Measurements from ENCODE around the gene PEX6. TPM values are rescaled to one million over a fixed set of nuclear protein-coding genes. Genes with fewer than 3 reads are reported as not detected.
A peak's percentile ranks its signal among the peaks of the same experiment; 100 is the strongest.

PEX6 gene
- total RNA-seq, 1 experiment from 2014 or later = 25.9 TPM

DNA sequence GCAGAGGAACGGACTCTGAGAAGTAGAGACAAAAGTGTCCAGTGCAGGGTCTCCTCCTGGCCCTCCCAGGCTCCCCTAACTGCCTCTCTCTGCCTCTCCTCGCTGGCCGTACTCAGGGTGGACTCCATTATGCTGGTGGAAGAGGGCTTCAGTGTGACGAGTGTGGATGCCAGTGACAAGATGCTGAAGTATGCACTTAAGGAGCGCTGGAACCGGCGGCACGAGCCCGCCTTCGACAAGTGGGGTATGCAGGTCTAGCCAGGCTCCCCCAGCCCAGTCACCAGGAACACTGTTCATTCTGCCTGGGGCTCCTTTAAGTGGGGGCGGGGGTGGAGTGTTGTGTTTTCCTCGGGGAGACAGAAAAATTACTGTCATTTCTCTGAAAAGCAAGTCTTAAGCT, 16.9 kb downstream of the PEX6 start:
- CTCF ChIA-PET = no interaction called here
- Histone ChIP-seq H3K9me2 (ENCODE audit: insufficient read depth) (no peaks in the 10 kb centered on the region), H3K36me3 (ENCODE audit: low read depth) (no peaks in the 10 kb centered on the region; the same call in 1 of the 2 replicates), H3K4me2 (no peak overlapping the region), H3K4me1 (replicated peaks; ENCODE audit: insufficient read depth) (peaks cover 11% of the 10 kb centered on the region), H3K9me3 (ENCODE audit: insufficient read depth, low read depth) (no peaks in the 10 kb centered on the region), H4K20me1 (ENCODE audit: insufficient read depth) (no peaks in the 10 kb centered on the region), H3K27me3 (ENCODE audit: insufficient read depth, low read depth) (no peaks in the 10 kb centered on the region), H3K27ac (no peak overlapping the region), H3K4me3 (no peak overlapping the region), H3F3A (ENCODE audit: insufficient read depth, low read depth) (peaks cover 9% of the 10 kb centered on the region; the same call in 1 of the 2 replicates), H2AFZ (no peak overlapping the region), H3K79me2 (ENCODE audit: low read depth) (no peaks in the 10 kb centered on the region)
- POLR2A ChIA-PET (ENCODE audit: unreplicated experiment) = no interaction called here
- BruUV-seq (replicated peaks) = no TSS peak
- TF ChIP-seq EZH2 (IDR thresholded peaks at IDR 0.05; ENCODE audit: low read depth) = no peak
- TF ChIP-seq, protein P1, sequence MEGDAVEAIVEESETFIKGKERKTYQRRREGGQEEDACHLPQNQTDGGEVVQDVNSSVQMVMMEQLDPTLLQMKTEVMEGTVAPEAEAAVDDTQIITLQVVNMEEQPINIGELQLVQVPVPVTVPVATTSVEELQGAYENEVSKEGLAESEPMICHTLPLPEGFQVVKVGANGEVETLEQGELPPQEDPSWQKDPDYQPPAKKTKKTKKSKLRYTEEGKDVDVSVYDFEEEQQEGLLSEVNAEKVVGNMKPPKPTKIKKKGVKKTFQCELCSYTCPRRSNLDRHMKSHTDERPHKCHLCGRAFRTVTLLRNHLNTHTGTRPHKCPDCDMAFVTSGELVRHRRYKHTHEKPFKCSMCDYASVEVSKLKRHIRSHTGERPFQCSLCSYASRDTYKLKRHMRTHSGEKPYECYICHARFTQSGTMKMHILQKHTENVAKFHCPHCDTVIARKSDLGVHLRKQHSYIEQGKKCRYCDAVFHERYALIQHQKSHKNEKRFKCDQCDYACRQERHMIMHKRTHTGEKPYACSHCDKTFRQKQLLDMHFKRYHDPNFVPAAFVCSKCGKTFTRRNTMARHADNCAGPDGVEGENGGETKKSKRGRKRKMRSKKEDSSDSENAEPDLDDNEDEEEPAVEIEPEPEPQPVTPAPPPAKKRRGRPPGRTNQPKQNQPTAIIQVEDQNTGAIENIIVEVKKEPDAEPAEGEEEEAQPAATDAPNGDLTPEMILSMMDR (conservative IDR thresholded peaks at IDR 0.05) = no peak
- intact Hi-C loops (cut with micrococcal nuclease; ENCODE audit: unreplicated experiment) = no loop called here
- DNase-seq = no peak

DNA sequence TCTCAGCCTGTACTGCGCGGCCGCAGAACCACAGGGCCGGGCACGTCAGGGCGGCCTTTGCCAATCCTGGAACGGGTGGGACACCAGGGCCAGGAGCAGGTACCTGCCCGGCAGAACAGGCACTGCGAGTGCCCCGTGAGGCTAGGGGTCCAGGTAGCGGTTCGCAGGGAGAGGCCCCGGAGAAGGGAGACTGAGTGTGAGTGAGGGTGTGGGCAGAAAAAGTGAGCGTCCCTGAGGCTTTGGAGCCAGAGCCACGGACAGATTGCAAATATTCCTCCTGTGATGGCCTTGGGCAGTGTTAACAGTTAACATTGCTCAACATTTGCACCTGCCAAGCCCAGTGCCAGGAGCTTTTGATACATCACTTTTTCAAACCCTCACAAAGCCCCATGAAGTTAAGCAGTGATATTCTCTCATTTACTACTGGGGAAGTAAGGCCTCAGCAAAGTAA, 17.9 kb downstream of the PEX6 start:
- intact Hi-C loops (cut with micrococcal nuclease; ENCODE audit: unreplicated experiment) = no loop called here
- no peak overlapping the region for H3K27ac ChIP-seq
- H2AFZ ChIP-seq = peak overlapping the region; percentile 84
- BruUV-seq (replicated peaks) = no TSS peak
- POLR2A ChIA-PET (ENCODE audit: unreplicated experiment) = no interaction called here
- H3K4me3 ChIP-seq = peak overlapping the region; percentile 58
- TF ChIP-seq EZH2 (IDR thresholded peaks at IDR 0.05; ENCODE audit: low read depth) = no peak
- TF ChIP-seq, protein P1 (conservative IDR thresholded peaks at IDR 0.05) = no peak
- no peaks in the 10 kb centered on the region for H3K9me3 ChIP-seq (ENCODE audit: insufficient read depth, low read depth)
- no peaks in the 10 kb centered on the region for H3K27me3 ChIP-seq (ENCODE audit: insufficient read depth, low read depth)
- DNase-seq = peak in 1 of 2 experiments; percentile 43
- no peaks in the 10 kb centered on the region for H3K9me2 ChIP-seq (ENCODE audit: insufficient read depth)
- CTCF ChIA-PET = no interaction called here
- peak overlapping the region; percentile 86 for H3K4me2 ChIP-seq
- H4K20me1 ChIP-seq (ENCODE audit: insufficient read depth) = no peaks in the 10 kb centered on the region
- H3K79me2 ChIP-seq (ENCODE audit: low read depth) = no peaks in the 10 kb centered on the region
- H3K4me1 ChIP-seq (replicated peaks; ENCODE audit: insufficient read depth) = peaks cover 11% of the 10 kb centered on the region
- no peaks in the 10 kb centered on the region; the same call in 1 of the 2 replicates for H3K36me3 ChIP-seq (ENCODE audit: low read depth)
- H3F3A ChIP-seq (ENCODE audit: insufficient read depth, low read depth) = peaks cover 9% of the 10 kb centered on the region; the same call in 1 of the 2 replicates

DNA sequence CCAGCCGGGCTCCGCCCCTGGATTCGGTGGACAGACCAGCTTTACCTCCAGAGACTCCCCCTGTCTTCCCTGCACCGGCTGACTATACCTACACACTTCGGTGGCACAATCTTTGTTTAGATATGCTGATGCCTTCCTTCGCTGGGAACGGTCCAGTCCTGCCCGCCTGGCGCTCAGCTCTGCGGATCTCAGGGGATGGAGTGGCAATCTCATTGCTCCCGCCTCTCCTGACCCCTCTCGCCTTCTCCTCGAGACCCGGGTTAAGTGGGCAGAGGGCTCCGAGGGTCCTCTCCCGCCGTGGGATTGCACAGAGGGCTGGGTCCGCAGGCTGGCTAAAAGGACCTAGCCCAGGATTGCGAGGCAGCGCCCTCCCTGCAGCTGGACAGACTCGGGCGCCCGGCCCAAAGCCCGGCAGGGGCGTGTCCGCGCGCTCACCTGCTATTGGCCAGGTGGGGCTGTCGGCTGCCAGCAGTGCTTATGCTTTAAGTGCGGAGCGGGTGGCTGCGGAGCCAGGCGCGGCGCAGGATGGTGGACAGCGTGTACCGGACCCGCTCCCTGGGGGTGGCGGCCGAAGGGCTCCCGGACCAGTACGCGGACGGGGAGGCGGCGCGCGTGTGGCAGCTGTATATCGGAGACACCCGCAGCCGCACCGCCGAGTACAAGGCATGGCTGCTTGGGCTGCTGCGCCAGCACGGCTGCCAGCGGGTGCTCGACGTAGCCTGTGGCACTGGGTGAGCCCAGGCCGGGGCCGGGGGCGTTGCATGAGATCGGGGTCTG, 18.6 kb downstream of the PEX6 start, which contains the start of gene GNMT:
TSS of gene GNMT (plus strand) at position 512 of the 777 bp plus-strand sequence. CDS start at position 526, 14 bp downstream.
- H4K20me1 ChIP-seq (ENCODE audit: insufficient read depth) = no peaks in the 10 kb centered on the region
- peak within 1 kb of the TSS; percentile 86 for H3K4me2 ChIP-seq
- H3K9me3 ChIP-seq (ENCODE audit: insufficient read depth, low read depth) = no peaks in the 10 kb centered on the region
- CTCF ChIA-PET = interaction anchor here (0.5 to 0.6 kb wide), 2 partner anchors 39 to 40 kb away, joined by 3 to 8 read pairs; no protein-coding TSS in a partner anchor
- DNase-seq = peak; percentile 71 to 78
- H3K27ac ChIP-seq = no peak within 1 kb of the TSS
- H3K36me3 ChIP-seq (ENCODE audit: low read depth) = no peaks in the 10 kb centered on the region; the same call in 1 of the 2 replicates
- peak within 1 kb of the TSS; percentile 84 for H2AFZ ChIP-seq
- peaks cover 11% of the 10 kb centered on the region for H3K4me1 ChIP-seq (replicated peaks; ENCODE audit: insufficient read depth)
- peak within 1 kb of the TSS; percentile 58 for H3K4me3 ChIP-seq
- BruUV-seq (replicated peaks) = no TSS peak
- POLR2A ChIA-PET (ENCODE audit: unreplicated experiment) = interaction anchor here (0.6 kb wide), 4 partner anchors 10 to 1266 kb away, joined by 3 to 5 read pairs (median 4); no protein-coding TSS in a partner anchor
- no peaks in the 10 kb centered on the region for H3K79me2 ChIP-seq (ENCODE audit: low read depth)
- peaks cover 9% of the 10 kb centered on the region; the same call in 1 of the 2 replicates for H3F3A ChIP-seq (ENCODE audit: insufficient read depth, low read depth)
- H3K9me2 ChIP-seq (ENCODE audit: insufficient read depth) = no peaks in the 10 kb centered on the region
- intact Hi-C loops (cut with micrococcal nuclease; ENCODE audit: unreplicated experiment) = no loop called here
- H3K27me3 ChIP-seq (ENCODE audit: insufficient read depth, low read depth) = no peaks in the 10 kb centered on the region
- TF ChIP-seq, protein P1 (conservative IDR thresholded peaks at IDR 0.05) = no peak
- TF ChIP-seq EZH2 (IDR thresholded peaks at IDR 0.05; ENCODE audit: low read depth) = no peak

Data from PC-9 (cell line).